Upper lobe of right lung (tissue), 1 donor: ENCODE data around the gene COL18A1. TPM values are rescaled to one million over a fixed set of nuclear protein-coding genes. Genes with fewer than 3 reads are reported as not detected.
"Not testable (repeated sequence)": the region's sequence is repeated elsewhere in the genome, so short reads cannot be mapped to it uniquely, and the experiment has no call there.

Source experiments
- ATAC-seq: fragments of 200-7000 bp; cut with Tn5 transposase; one replicate; pipeline ENCODE4 v1.9.1; 2020; ENCODE audit warnings: mild to moderate bottlenecking, moderate library complexity
- DNase-seq: peaks from one replicate; pipeline ENCODE4 v3.0.0-alpha.2; 2020
- H3K27ac ChIP-seq: fragments of 200-600 bp; one replicate; pipeline ENCODE4 v1.8.0; 2022
- H3K27me3 ChIP-seq: fragments of 200-600 bp; one replicate; pipeline ENCODE4 v1.8.0; 2022; ENCODE audit warnings: mild to moderate bottlenecking
- H3K36me3 ChIP-seq: fragments of 200-600 bp; one replicate; pipeline ENCODE4 v1.8.0; 2022
- H3K4me1 ChIP-seq: fragments of 200-600 bp; one replicate; pipeline ENCODE4 v1.8.0; 2022
- H3K4me3 ChIP-seq: fragments of 200-600 bp; one replicate; pipeline ENCODE4 v1.8.0; 2022; ENCODE audit warnings: mild to moderate bottlenecking
- H3K9me3 ChIP-seq: fragments of 200-600 bp; one replicate; pipeline ENCODE4 v1.8.0; 2022
- CTCF ChIP-seq: fragments of 200-600 bp; IDR thresholded peaks from one replicate; pipeline ENCODE4 v1.8.0; 2022; ENCODE audit warnings: antibody characterized with exemption
- intact Hi-C: fragments of 100-400 bp; cut with DNase I; formaldehyde crosslinking; loops from one replicate; pipeline ENCODE4 v1.11.0; 2022
- total RNA-seq: library from RNA; stranded (reverse); fragmentation: NEBNext Ultra II Directional; extraction: Animal tissue kit (Norgen Biotek cat#: 25700); gene quantifications from one replicate; pipeline ENCODE4 v1.2.1, GENCODE V29; 2021
- donor health status: DM: no; HTN: yes; CAD: no; lungs with severe emphysema.

Gene COL18A1
- total RNA-seq, 1 donor from 2014 or later, result 60.4 TPM

- no peak overlapping the region for H3K27ac ChIP-seq
These were observed 38.5 kb upstream of the COL18A1 start for GRCh38 chr21:45366476-45366875.

GRCh38 chr21:45366931-45367401 is 38.0 kb upstream of the COL18A1 start:
- no peak for DNase-seq
- peak; percentile 7 for ATAC-seq
- H3K27ac ChIP-seq, result no peak overlapping the region
- intact Hi-C loops, result no loop called here
- no peak overlapping the region for H3K4me3 ChIP-seq
- H3K36me3 ChIP-seq, result no peaks in the 10 kb centered on the region
- H3K9me3 ChIP-seq, result no peaks in the 10 kb centered on the region
- H3K27me3 ChIP-seq, result no peaks in the 10 kb centered on the region
- peaks cover 20% of the 10 kb centered on the region for H3K4me1 ChIP-seq
- no peak for TF ChIP-seq CTCF

More at GRCh38 chr21:45366476-45366875, 38.5 kb upstream of the COL18A1 start:
- Histone ChIP-seq H3K4me1 (peaks cover 20% of the 10 kb centered on the region), H3K4me3 (no peak overlapping the region), H3K36me3 (no peaks in the 10 kb centered on the region), H3K27me3 (no peaks in the 10 kb centered on the region), H3K9me3 (no peaks in the 10 kb centered on the region)
- no peak for ATAC-seq
- no peak for DNase-seq
- intact Hi-C loops, result no loop called here
- TF ChIP-seq CTCF, result no peak

- intact Hi-C loops, result no loop called here
- no peak overlapping the region for H3K4me3 ChIP-seq
These were observed 37.3 kb upstream of the COL18A1 start for GRCh38 chr21:45367402-45368351.

GRCh38 chr21:45369018-45369417 is 35.9 kb upstream of the COL18A1 start:
- H3K4me3 ChIP-seq, H3K27ac ChIP-seq, H3K27me3 ChIP-seq, H3K9me3 ChIP-seq, ATAC-seq, DNase-seq, intact Hi-C loops, H3K36me3 ChIP-seq: not testable (repeated sequence)
- peaks cover 13% of the 10 kb centered on the region for H3K4me1 ChIP-seq

More at GRCh38 chr21:45367402-45368351, 37.3 kb upstream of the COL18A1 start:
- Histone ChIP-seq H3K27ac (no peak overlapping the region), H3K4me1 (peaks cover 20% of the 10 kb centered on the region), H3K9me3 (no peaks in the 10 kb centered on the region), H3K36me3 (no peaks in the 10 kb centered on the region), H3K27me3 (no peaks in the 10 kb centered on the region)
- TF ChIP-seq CTCF, result no peak
- ATAC-seq (no peak), DNase-seq (no peak)

GRCh38 chr21:45370575-45370974 is 34.4 kb upstream of the COL18A1 start:
- H3K27ac ChIP-seq, result no peak overlapping the region
- ATAC-seq (no peak), DNase-seq (no peak)
- intact Hi-C loops, result no loop called here
- H3K4me1 ChIP-seq, result no peaks in the 10 kb centered on the region
- no peaks in the 10 kb centered on the region for H3K27me3 ChIP-seq
- H3K9me3 ChIP-seq, result no peaks in the 10 kb centered on the region
- TF ChIP-seq CTCF, result no peak
- H3K4me3 ChIP-seq, result no peak overlapping the region
- no peaks in the 10 kb centered on the region for H3K36me3 ChIP-seq

- intact Hi-C loops, result no loop called here
- no peak for ATAC-seq
- no peak overlapping the region for H3K4me3 ChIP-seq
These were observed 33.9 kb upstream of the COL18A1 start for GRCh38 chr21:45371081-45371480.

More at GRCh38 chr21:45371081-45371480, 33.9 kb upstream of the COL18A1 start:
- no peak for TF ChIP-seq CTCF
- no peaks in the 10 kb centered on the region for H3K9me3 ChIP-seq
- no peaks in the 10 kb centered on the region for H3K36me3 ChIP-seq
- H3K27ac ChIP-seq, result no peak overlapping the region
- no peaks in the 10 kb centered on the region for H3K4me1 ChIP-seq
- DNase-seq, result no peak
- no peaks in the 10 kb centered on the region for H3K27me3 ChIP-seq
